Parathyroid adenoma (tissue), 2 donors: ENCODE data around the gene B4GALT6.

Experiments
- H2AFZ ChIP-seq: fragments of 300-600 bp; sonication (generic); one replicate; pipeline ENCODE4 v1.7.0; 2017; ENCODE audit warnings: antibody characterized with exemption, mild to moderate bottlenecking
- H3K27ac ChIP-seq: fragments of 300-600 bp; sonication (generic); one replicate; pipeline ENCODE4 v1.7.0; 2017
- H3K27me3 ChIP-seq: fragments of 300-600 bp; sonication (generic); one replicate; pipeline ENCODE4 v1.7.0; 2017; ENCODE audit warnings: low read length; ENCODE audit not compliant: control insufficient read depth, insufficient read depth
- H3K36me3 ChIP-seq: fragments of 300-600 bp; sonication (generic); one replicate; pipeline ENCODE4 v1.7.0; 2017; ENCODE audit warnings: low read length; ENCODE audit not compliant: control insufficient read depth, insufficient read depth
- H3K4me1 ChIP-seq: fragments of 300-600 bp; sonication (generic); one replicate; pipeline ENCODE4 v1.7.0; 2017; ENCODE audit warnings: control low read depth
- H3K4me2 ChIP-seq: fragments of 300-600 bp; sonication (generic); one replicate; pipeline ENCODE4 v1.7.0; 2017; ENCODE audit warnings: low read length
- H3K4me3 ChIP-seq: fragments of 300-600 bp; sonication (generic); one replicate; pipeline ENCODE4 v1.7.0; 2017; ENCODE audit warnings: low read depth, low read length
- H3K79me2 ChIP-seq: fragments of 300-600 bp; sonication (generic); one replicate; pipeline ENCODE4 v1.7.0; 2017; ENCODE audit warnings: control low read depth
- H3K9ac ChIP-seq: fragments of 300-600 bp; sonication (generic); one replicate; pipeline ENCODE4 v1.7.0; 2017; ENCODE audit warnings: mild to moderate bottlenecking
- H3K9me3 ChIP-seq: fragments of 300-600 bp; sonication (generic); one replicate; pipeline ENCODE4 v1.7.0; 2017; ENCODE audit warnings: low read length; ENCODE audit not compliant: control insufficient read depth
- CTCF ChIP-seq: fragments of 300-600 bp; sonication (generic); IDR thresholded peaks from one replicate; pipeline ENCODE4 v1.7.0; 2017; ENCODE audit warnings: antibody characterized with exemption, mild to moderate bottlenecking
- donor health status: primary hyperparathyroidism.

The B4GALT6 gene

GRCh38 chr18:31702449-31702848 lies 18.1 kb upstream of the B4GALT6 start:
- no peak for TF ChIP-seq CTCF
- Histone ChIP-seq H2AFZ (no peak overlapping the region), H3K4me1 (no peaks in the 10 kb centered on the region), H3K4me3 (no peak overlapping the region), H3K4me2 (no peak overlapping the region), H3K9me3 (no peaks in the 10 kb centered on the region), H3K27me3 (no peaks in the 10 kb centered on the region), H3K36me3 (no peaks in the 10 kb centered on the region), H3K79me2 (no peaks in the 10 kb centered on the region), H3K27ac (no peak overlapping the region), H3K9ac (no peak overlapping the region)

- no peak for TF ChIP-seq CTCF
- H3K36me3 ChIP-seq, result no peaks in the 10 kb centered on the region
- H3K27ac ChIP-seq, result no peak overlapping the region
- H3K4me3 ChIP-seq, result no peak overlapping the region
- no peak overlapping the region for H2AFZ ChIP-seq
- no peak overlapping the region for H3K9ac ChIP-seq
- no peaks in the 10 kb centered on the region for H3K9me3 ChIP-seq
- no peaks in the 10 kb centered on the region for H3K79me2 ChIP-seq
- H3K27me3 ChIP-seq, result no peaks in the 10 kb centered on the region
- H3K4me1 ChIP-seq, result peaks cover under 1% of the 10 kb centered on the region
- no peak overlapping the region for H3K4me2 ChIP-seq
These were observed 17.4 kb upstream of the B4GALT6 start for GRCh38 chr18:31701744-31702143.

- H3K79me2 ChIP-seq, result no peaks in the 10 kb centered on the region
- no peaks in the 10 kb centered on the region for H3K36me3 ChIP-seq
- H3K4me3 ChIP-seq, result no peak overlapping the region
- no peak overlapping the region for H2AFZ ChIP-seq
- TF ChIP-seq CTCF, result no peak
- H3K27ac ChIP-seq, result no peak overlapping the region
- H3K9ac ChIP-seq, result no peak overlapping the region
- no peak overlapping the region for H3K4me2 ChIP-seq
- H3K27me3 ChIP-seq, result no peaks in the 10 kb centered on the region
- H3K9me3 ChIP-seq, result no peaks in the 10 kb centered on the region
- peaks cover 3% of the 10 kb centered on the region for H3K4me1 ChIP-seq
These were observed 16.6 kb upstream of the B4GALT6 start for GRCh38 chr18:31700990-31701389.

- Histone ChIP-seq H3K4me2 (no peak overlapping the region), H3K79me2 (no peaks in the 10 kb centered on the region), H3K9me3 (no peaks in the 10 kb centered on the region), H3K27me3 (no peaks in the 10 kb centered on the region), H3K4me3 (no peak overlapping the region), H3K4me1 (peaks cover 20% of the 10 kb centered on the region), H3K9ac (no peak overlapping the region), H3K36me3 (no peaks in the 10 kb centered on the region), H3K27ac (no peak overlapping the region), H2AFZ (no peak overlapping the region)
- TF ChIP-seq CTCF, result no peak
These were observed 13.2 kb upstream of the B4GALT6 start for GRCh38 chr18:31697351-31698298.

- peaks cover 20% of the 10 kb centered on the region for H3K4me1 ChIP-seq
- peak overlapping the region; percentile 75 for H3K27ac ChIP-seq
- no peaks in the 10 kb centered on the region for H3K9me3 ChIP-seq
- H3K9ac ChIP-seq, result no peak overlapping the region
- H3K36me3 ChIP-seq, result no peaks in the 10 kb centered on the region
- peak overlapping the region; percentile 52 for H2AFZ ChIP-seq
- no peak overlapping the region for H3K4me3 ChIP-seq
- H3K79me2 ChIP-seq, result no peaks in the 10 kb centered on the region
- no peaks in the 10 kb centered on the region for H3K27me3 ChIP-seq
- H3K4me2 ChIP-seq, result peak overlapping the region; percentile 12
- no peak for TF ChIP-seq CTCF
These were observed 11.6 kb upstream of the B4GALT6 start for GRCh38 chr18:31695989-31696388.
